HepG2 (cell line): ENCODE measurements around the gene PACS2. TPM values are rescaled to one million over a fixed set of nuclear protein-coding genes. Genes with fewer than 3 reads are reported as not detected.

Experiments used
- ATAC-seq: fragments of 200-7000 bp; cut with Tn5 transposase; 3 replicates; pipeline ENCODE4 v1.9.1; 2020; ENCODE audit warnings: mild to moderate bottlenecking, moderate library complexity
- BruUV-seq: library from RNA; stranded (reverse); fragments of 400-500 nt; replicated peaks from 2 replicates; lab custom pipeline; 2021; lab: Mats Ljungman, UMichigan
- CTCF ChIA-PET: fragments of 300-600 bp; formaldehyde crosslinking; extraction: SDS; loops from one replicate; lab custom pipeline; 2021; ENCODE audit warnings: low total read pairs, inconsistent platforms, low intra/inter-chr PET ratio; lab: Yijun Ruan, JAX
- POLR2A ChIA-PET: fragments of 350-600 bp; sonication (Branson Sonifier 250); formaldehyde crosslinking; loops from one replicate; lab custom pipeline; 2020; ENCODE audit warnings: antibody characterized with exemption, inconsistent platforms; lab: Yijun Ruan, JAX
- DNase-seq: peaks from one replicate; pipeline ENCODE4 v3.0.0-alpha.2; 2015; ENCODE audit warnings: low spot score
- FAIRE-seq: peaks from 3 replicates; lab custom pipeline; 2011; peaks lifted over from hg19 to GRCh38; lab: Jason Lieb, UNC
- H2AFZ ChIP-seq: one replicate; pipeline ENCODE4 v1.6.1; 2011; ENCODE audit warnings: low read length, inconsistent platforms
- H3K27ac ChIP-seq: fragments of 300-600 bp; 3 replicates; pipeline ENCODE4 v1.8.0; 2011; ENCODE audit warnings: mixed run types, mild to moderate bottlenecking, mixed read lengths, low read length, inconsistent platforms; ENCODE audit not compliant: insufficient read depth; ENCODE audit errors: extremely low read length
- H3K27me3 ChIP-seq, 2 experiments: fragments of 200-600 bp in 1 of 2; 2 replicates in 1 of 2; 3 replicates in 1 of 2; pipeline versions ENCODE4 v1.6.0 to v1.8.0; 2011; ENCODE audit warnings: low read length in 2 of 2, mild to moderate bottlenecking in 2 of 2, moderate library complexity in 2 of 2, inconsistent platforms in 1 of 2; ENCODE audit not compliant: insufficient read depth in 2 of 2, control insufficient read depth in 1 of 2
- H3K36me3 ChIP-seq, 2 experiments: fragments of 200-600 bp in 1 of 2; replicated peaks in 1 of 2; 2 replicates in 1 of 2; 3 replicates in 1 of 2; pipeline versions ENCODE4 v1.5.1 to v1.8.0; 2011; ENCODE audit warnings: low read length in 2 of 2, inconsistent platforms in 1 of 2; ENCODE audit not compliant: insufficient read depth in 2 of 2, control insufficient read depth in 1 of 2
- H3K4me1 ChIP-seq: 2 replicates; pipeline ENCODE4 v1.5.1; 2012; ENCODE audit warnings: low read length, inconsistent platforms; ENCODE audit not compliant: insufficient read depth
- H3K4me2 ChIP-seq: 2 replicates; pipeline ENCODE4 v1.6.0; 2011; ENCODE audit warnings: low read depth, low read length, inconsistent platforms
- H3K4me3 ChIP-seq, 3 experiments: fragments of 200-600 bp in 1 of 3; sonication (generic), shearing (Covaris generic) in 1 of 3; replicated peaks in 1 of 3; 2 replicates each; pipeline ENCODE4 v1.5.1; 2011 to 2016; ENCODE audit warnings: low read length in 3 of 3, inconsistent platforms in 2 of 3, low read depth in 2 of 3, mild to moderate bottlenecking in 2 of 3, control low read depth in 1 of 3, mixed read lengths in 1 of 3; ENCODE audit not compliant: insufficient read depth in 1 of 3
- H3K79me2 ChIP-seq: one replicate; pipeline ENCODE4 v1.6.1; 2011; ENCODE audit warnings: low read length, inconsistent platforms; ENCODE audit not compliant: insufficient read depth
- H3K9ac ChIP-seq: 2 replicates; pipeline ENCODE4 v1.6.0; 2011; ENCODE audit warnings: mild to moderate bottlenecking, low read depth, low read length, inconsistent platforms; ENCODE audit not compliant: insufficient read depth
- H3K9me3 ChIP-seq: 2 replicates; pipeline ENCODE4 v1.5.1; 2012; ENCODE audit warnings: mild to moderate bottlenecking, low read length
- H4K20me1 ChIP-seq: 2 replicates; pipeline ENCODE4 v1.6.0; 2011; ENCODE audit warnings: inconsistent platforms, mild to moderate bottlenecking, low read length, moderate library complexity; ENCODE audit not compliant: insufficient read depth
- LCORL ChIP-seq, 2 experiments: fragments of 450-650 bp in 1 of 2; sonication (generic) in 1 of 2; formaldehyde crosslinking in 1 of 2; IDR thresholded peaks; 2 replicates each; pipeline versions ENCODE4 v1.5.0 to v1.6.1; 2017 to 2020; ENCODE audit warnings: antibody characterized with exemption in 1 of 2, missing genetic modification reagents in 1 of 2
- NR2F6 ChIP-seq, 2 experiments: IDR thresholded peaks; 2 replicates each; pipeline ENCODE4 v1.6.1; 2016; ENCODE audit warnings: antibody characterized with exemption in 1 of 2, mild to moderate bottlenecking in 1 of 2
- SYNCRIP ChIP-seq: fragments of 200-400 bp; formaldehyde crosslinking; IDR thresholded peaks from 2 replicates; pipeline ENCODE4 v1.6.1; 2018; ENCODE audit warnings: mild to moderate bottlenecking, low read depth, low read length; ENCODE audit not compliant: insufficient read depth
- ZNF441 ChIP-seq: sonication (generic); formaldehyde crosslinking; IDR thresholded peaks from 2 replicates; pipeline ENCODE4 v1.7.0; 2021; ENCODE audit warnings: missing genetic modification reagents, borderline replicate concordance
- ZNF784 ChIP-seq: sonication (generic); formaldehyde crosslinking; IDR thresholded peaks from 2 replicates; pipeline ENCODE4 v1.5.1; 2020; ENCODE audit warnings: missing genetic modification reagents, mild to moderate bottlenecking, borderline replicate concordance
- WGBS: methylation state at CpG from one replicate; pipeline ENCODE4 v1.1.6; 2017; ENCODE audit warnings: low lambda C conversion rate; 5-methylcytosine and 5-hydroxymethylcytosine counted together
- in situ Hi-C: cut with HindIII; loops from 2 replicates; pipeline ENCODE4 v1.10.0; 2017; ENCODE audit warnings: low pct_unique_long_range_greater_than_20kb; ENCODE audit not compliant: extremely low pct_ligation_motif_present
- intact Hi-C: fragments of 100-400 bp; cut with micrococcal nuclease; formaldehyde crosslinking; loops from one replicate; pipeline ENCODE4 v1.10.0; 2022; ENCODE audit not compliant: unreplicated experiment
- polyA plus RNA-seq, 8 experiments: library from polyadenylated mRNA; depleted of rRNA in 3 of 8; stranded (reverse) in 7 of 8; unstranded in 1 of 8; fragments of >200 nt; fragmentation: Illumina TruSeq in 4 of 8; extraction: Trizol in 4 of 8; gene quantifications; 2 replicates each; pipeline versions ENCODE4 v1.2.1 to v1.2.3, GENCODE V29; 2011 to 2016; ENCODE audit warnings: low read depth in 4 of 8, missing spikeins in 1 of 8, mixed read lengths in 1 of 8; ENCODE audit not compliant: insufficient read depth in 1 of 8
- total RNA-seq, 5 experiments: library from RNA; depleted of rRNA; stranded (reverse); fragments of >200 nt; fragmentation: Illumina TruSeq; extraction: Trizol; gene quantifications; 2 replicates each; pipeline ENCODE4 v1.2.3, GENCODE V29; 2016; ENCODE audit warnings: low read depth in 1 of 5
- TF ChIP-seq, protein P1 (sequence below): sonication (generic); formaldehyde crosslinking; IDR thresholded peaks from 2 replicates; pipeline ENCODE4 v1.4.0; 2020; ENCODE audit warnings: missing genetic modification reagents
- TF ChIP-seq, protein P2 (sequence below): sonication (generic); formaldehyde crosslinking; IDR thresholded peaks from 2 replicates; pipeline ENCODE4 v1.8.1; 2023; ENCODE audit warnings: missing genetic modification reagents, mild to moderate bottlenecking, borderline replicate concordance
- TF ChIP-seq, protein P3 (sequence below): sonication (generic); formaldehyde crosslinking; IDR thresholded peaks from 2 replicates; pipeline ENCODE4 v1.4.0; 2020; ENCODE audit warnings: mild to moderate bottlenecking, missing genetic modification reagents

Gene PACS2
- total and polyA plus RNA-seq, 2 of the 13 experiments (the other 11 are each of a cell fraction or from before 2014, with no cell fraction given) = 23.6 to 27.6 TPM

GRCh38 chr14:105304565-105304964 is 10.0 kb upstream of the PACS2 start:
- DNase-seq (no peak), FAIRE-seq (no peak), ATAC-seq (no peak)
- TF ChIP-seq SYNCRIP (no peak), ZNF784 (CRISPR knock-in tag) (no peak), LCORL (IDR thresholded peaks at IDR 0.05) (no peak), LCORL (CRISPR knock-in tag; IDR thresholded peaks at IDR 0.05) (no peak), NR2F6 (IDR thresholded peaks at IDR 0.05) (no peak), NR2F6 (CRISPR knock-in tag; IDR thresholded peaks at IDR 0.05) (no peak), ZNF441 (CRISPR knock-in tag) (no peak)
- TF ChIP-seq, protein P1, sequence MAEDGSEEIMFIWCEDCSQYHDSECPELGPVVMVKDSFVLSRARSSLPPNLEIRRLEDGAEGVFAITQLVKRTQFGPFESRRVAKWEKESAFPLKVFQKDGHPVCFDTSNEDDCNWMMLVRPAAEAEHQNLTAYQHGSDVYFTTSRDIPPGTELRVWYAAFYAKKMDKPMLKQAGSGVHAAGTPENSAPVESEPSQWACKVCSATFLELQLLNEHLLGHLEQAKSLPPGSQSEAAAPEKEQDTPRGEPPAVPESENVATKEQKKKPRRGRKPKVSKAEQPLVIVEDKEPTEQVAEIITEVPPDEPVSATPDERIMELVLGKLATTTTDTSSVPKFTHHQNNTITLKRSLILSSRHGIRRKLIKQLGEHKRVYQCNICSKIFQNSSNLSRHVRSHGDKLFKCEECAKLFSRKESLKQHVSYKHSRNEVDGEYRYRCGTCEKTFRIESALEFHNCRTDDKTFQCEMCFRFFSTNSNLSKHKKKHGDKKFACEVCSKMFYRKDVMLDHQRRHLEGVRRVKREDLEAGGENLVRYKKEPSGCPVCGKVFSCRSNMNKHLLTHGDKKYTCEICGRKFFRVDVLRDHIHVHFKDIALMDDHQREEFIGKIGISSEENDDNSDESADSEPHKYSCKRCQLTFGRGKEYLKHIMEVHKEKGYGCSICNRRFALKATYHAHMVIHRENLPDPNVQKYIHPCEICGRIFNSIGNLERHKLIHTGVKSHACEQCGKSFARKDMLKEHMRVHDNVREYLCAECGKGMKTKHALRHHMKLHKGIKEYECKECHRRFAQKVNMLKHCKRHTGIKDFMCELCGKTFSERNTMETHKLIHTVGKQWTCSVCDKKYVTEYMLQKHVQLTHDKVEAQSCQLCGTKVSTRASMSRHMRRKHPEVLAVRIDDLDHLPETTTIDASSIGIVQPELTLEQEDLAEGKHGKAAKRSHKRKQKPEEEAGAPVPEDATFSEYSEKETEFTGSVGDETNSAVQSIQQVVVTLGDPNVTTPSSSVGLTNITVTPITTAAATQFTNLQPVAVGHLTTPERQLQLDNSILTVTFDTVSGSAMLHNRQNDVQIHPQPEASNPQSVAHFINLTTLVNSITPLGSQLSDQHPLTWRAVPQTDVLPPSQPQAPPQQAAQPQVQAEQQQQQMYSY (CRISPR knock-in tag) = no peak
- TF ChIP-seq, protein P2, sequence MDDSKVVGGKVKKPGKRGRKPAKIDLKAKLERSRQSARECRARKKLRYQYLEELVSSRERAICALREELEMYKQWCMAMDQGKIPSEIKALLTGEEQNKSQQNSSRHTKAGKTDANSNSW = no peak
- TF ChIP-seq, protein P3, sequence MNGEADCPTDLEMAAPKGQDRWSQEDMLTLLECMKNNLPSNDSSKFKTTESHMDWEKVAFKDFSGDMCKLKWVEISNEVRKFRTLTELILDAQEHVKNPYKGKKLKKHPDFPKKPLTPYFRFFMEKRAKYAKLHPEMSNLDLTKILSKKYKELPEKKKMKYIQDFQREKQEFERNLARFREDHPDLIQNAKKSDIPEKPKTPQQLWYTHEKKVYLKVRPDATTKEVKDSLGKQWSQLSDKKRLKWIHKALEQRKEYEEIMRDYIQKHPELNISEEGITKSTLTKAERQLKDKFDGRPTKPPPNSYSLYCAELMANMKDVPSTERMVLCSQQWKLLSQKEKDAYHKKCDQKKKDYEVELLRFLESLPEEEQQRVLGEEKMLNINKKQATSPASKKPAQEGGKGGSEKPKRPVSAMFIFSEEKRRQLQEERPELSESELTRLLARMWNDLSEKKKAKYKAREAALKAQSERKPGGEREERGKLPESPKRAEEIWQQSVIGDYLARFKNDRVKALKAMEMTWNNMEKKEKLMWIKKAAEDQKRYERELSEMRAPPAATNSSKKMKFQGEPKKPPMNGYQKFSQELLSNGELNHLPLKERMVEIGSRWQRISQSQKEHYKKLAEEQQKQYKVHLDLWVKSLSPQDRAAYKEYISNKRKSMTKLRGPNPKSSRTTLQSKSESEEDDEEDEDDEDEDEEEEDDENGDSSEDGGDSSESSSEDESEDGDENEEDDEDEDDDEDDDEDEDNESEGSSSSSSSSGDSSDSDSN = no peak
- Histone ChIP-seq H3K4me3 (no peak overlapping the region), H3K27me3 (no peaks in the 10 kb centered on the region; a peak in 1 of 5 replicates), H2AFZ (no peak overlapping the region), H3K4me2 (no peak overlapping the region), H3K27ac (no peak overlapping the region), H3K36me3 (no peaks in the 10 kb centered on the region), H3K4me1 (peaks cover 16% of the 10 kb centered on the region), H3K9me3 (no peaks in the 10 kb centered on the region), H4K20me1 (no peaks in the 10 kb centered on the region), H3K79me2 (peaks cover 4% of the 10 kb centered on the region), H3K9ac (no peak overlapping the region)
- intact Hi-C loops (no loop called here), in situ Hi-C loops (no loop called here)
- BruUV-seq = no TSS peak
- 88% methylated on average over 9 of the region's 9 CpGs for WGBS
- CTCF ChIA-PET = no interaction called here
- POLR2A ChIA-PET = interaction anchor here (1.5 kb wide), 1 partner anchor 9 kb away, joined by 3 read pairs; the partner anchor contains the start of gene PACS2
